ENCODE data around the gene HPSE2.

- no peak for TF ChIP-seq POLR2A (IDR thresholded peaks at IDR 0.05; ENCODE audit: low read length)
- no peak for TF ChIP-seq GATA1 (IDR thresholded peaks at IDR 0.05; ENCODE audit: low read depth, low read length)
Measured at GRCh38 chr10:99080275-99080945, 155.2 kb downstream of the HPSE2 start.
